Natural killer cell (primary cell): ENCODE measurements around the gene TAF1. TPM values are rescaled to one million over a fixed set of nuclear protein-coding genes. Genes with fewer than 3 reads are reported as not detected.

Experiments used
- ATAC-seq, 3 donors: fragments of 150-1000 bp in 2 of 3; fragments of 200-7000 bp in 1 of 3; cut with Tn5 transposase; 1 replicate in 1 of 3; 2 replicates in 2 of 3; pipeline ENCODE4 v1.10.0; 2021; ENCODE audit warnings: mild to moderate bottlenecking in 2 of 3, moderate library complexity in 2 of 3
- DNase-seq, 2 donors: peaks; one replicate each; pipeline versions ENCODE4 v3.0.0 to v3.0.0-alpha.2; 2013 to 2021; ENCODE audit warnings: mixed read lengths in 1 of 2
- H3K27ac ChIP-seq: one replicate; pipeline ENCODE4 v1.5.1; 2013; ENCODE audit warnings: mild to moderate bottlenecking, low read length
- H3K27me3 ChIP-seq: one replicate; pipeline ENCODE4 v1.6.1; 2013; ENCODE audit warnings: low read length; ENCODE audit not compliant: control insufficient read depth, insufficient read depth
- H3K36me3 ChIP-seq: one replicate; pipeline ENCODE4 v1.6.1; 2013; ENCODE audit warnings: low read length; ENCODE audit not compliant: control insufficient read depth, insufficient read depth
- H3K4me1 ChIP-seq: one replicate; pipeline ENCODE4 v1.6.1; 2013; ENCODE audit warnings: low read length; ENCODE audit not compliant: control insufficient read depth, insufficient read depth
- H3K4me3 ChIP-seq: one replicate; pipeline ENCODE4 v1.5.1; 2013; ENCODE audit warnings: low read length
- H3K9me3 ChIP-seq: one replicate; pipeline ENCODE4 v1.6.1; 2013; ENCODE audit warnings: low read length; ENCODE audit not compliant: control insufficient read depth, insufficient read depth
- H3K27ac Mint-ChIP-seq, 2 donors: one replicate each; pipeline ENCODE4 v1.8.0; 2022; ENCODE audit warnings: mild to moderate bottlenecking in 2 of 2, mixed read lengths in 2 of 2, moderate library complexity in 1 of 2
- H3K27me3 Mint-ChIP-seq, 2 donors: one replicate each; pipeline ENCODE4 v1.8.0; 2022; ENCODE audit warnings: low read depth in 2 of 2, mixed read lengths in 2 of 2
- H3K36me3 Mint-ChIP-seq: one replicate; pipeline ENCODE4 v1.8.0; 2022; ENCODE audit warnings: mixed read lengths
- H3K4me1 Mint-ChIP-seq, 2 donors: one replicate each; pipeline ENCODE4 v1.8.0; 2022; ENCODE audit warnings: mixed read lengths in 2 of 2
- H3K4me3 Mint-ChIP-seq: one replicate; pipeline ENCODE4 v1.8.0; 2022; ENCODE audit warnings: mild to moderate bottlenecking, moderate library complexity, mixed read lengths
- H3K9me3 Mint-ChIP-seq, 2 donors: one replicate each; pipeline ENCODE4 v1.8.0; 2022; ENCODE audit warnings: mixed read lengths in 2 of 2
- WGBS: methylation state at CpG from one replicate; pipeline ENCODE4 v1.1.7; 2013; ENCODE audit warnings: missing lambda C conversion rate; ENCODE audit not compliant: insufficient coverage; 5-methylcytosine and 5-hydroxymethylcytosine counted together
- intact Hi-C: fragments of 100-400 bp; cut with micrococcal nuclease; formaldehyde crosslinking; loops from one replicate; pipeline ENCODE4 v1.14.2; 2022
- total RNA-seq, 4 donors: library from RNA; stranded (reverse); fragments of 120-200 nt in 1 of 4; gene quantifications; one replicate each; pipeline versions ENCODE4 v1.2.3 to v1.2.4, GENCODE V29; 2013 to 2022
- TF ChIP-seq, protein P1 (sequence below): fragments of 200-600 bp; IDR thresholded peaks from one replicate; pipeline ENCODE4 v1.8.0; 2022; ENCODE audit warnings: antibody characterized with exemption

Gene TAF1
- total RNA-seq, 3 donors from 2014 or later (not counting 1 experiment from before 2014, with no cell fraction given) = 89.5 to 94.5 (median 94.2) TPM

DNA sequence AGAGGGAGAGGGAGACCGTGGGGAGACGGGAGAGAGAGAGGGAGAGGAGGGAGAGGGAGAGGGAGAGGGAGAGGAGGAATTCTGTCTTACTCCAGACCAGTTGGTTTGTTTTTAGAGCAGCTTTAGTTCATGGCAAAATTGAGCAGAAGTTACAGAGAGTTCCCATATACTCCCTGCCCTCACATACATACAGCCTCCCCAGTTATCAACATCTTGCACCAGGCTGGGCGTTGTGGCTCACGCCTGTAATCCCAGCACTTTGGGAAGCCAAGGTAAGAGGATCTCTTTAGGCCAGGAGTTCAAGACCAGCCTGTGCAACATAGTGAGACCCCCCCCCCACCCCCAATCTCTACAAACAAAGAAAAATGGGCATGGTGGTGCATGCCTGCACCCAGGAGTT, 86.9 kb downstream of the TAF1 start:
- no peak for ATAC-seq
- DNase-seq = no peak
- Mint-ChIP-seq H3K27ac (no peak overlapping the region), H3K27me3 (no peaks in the 10 kb centered on the region), H3K9me3 (no peaks in the 10 kb centered on the region), H3K36me3 (no peaks in the 10 kb centered on the region), H3K4me3 (no peak overlapping the region), H3K4me1 (peaks cover 0 to 1% of the 10 kb centered on the region in 2 donors)
- H3K27me3 ChIP-seq = no peaks in the 10 kb centered on the region
- H3K4me1 ChIP-seq = no peaks in the 10 kb centered on the region
- H3K9me3 ChIP-seq = no peaks in the 10 kb centered on the region
- TF ChIP-seq, protein P1, sequence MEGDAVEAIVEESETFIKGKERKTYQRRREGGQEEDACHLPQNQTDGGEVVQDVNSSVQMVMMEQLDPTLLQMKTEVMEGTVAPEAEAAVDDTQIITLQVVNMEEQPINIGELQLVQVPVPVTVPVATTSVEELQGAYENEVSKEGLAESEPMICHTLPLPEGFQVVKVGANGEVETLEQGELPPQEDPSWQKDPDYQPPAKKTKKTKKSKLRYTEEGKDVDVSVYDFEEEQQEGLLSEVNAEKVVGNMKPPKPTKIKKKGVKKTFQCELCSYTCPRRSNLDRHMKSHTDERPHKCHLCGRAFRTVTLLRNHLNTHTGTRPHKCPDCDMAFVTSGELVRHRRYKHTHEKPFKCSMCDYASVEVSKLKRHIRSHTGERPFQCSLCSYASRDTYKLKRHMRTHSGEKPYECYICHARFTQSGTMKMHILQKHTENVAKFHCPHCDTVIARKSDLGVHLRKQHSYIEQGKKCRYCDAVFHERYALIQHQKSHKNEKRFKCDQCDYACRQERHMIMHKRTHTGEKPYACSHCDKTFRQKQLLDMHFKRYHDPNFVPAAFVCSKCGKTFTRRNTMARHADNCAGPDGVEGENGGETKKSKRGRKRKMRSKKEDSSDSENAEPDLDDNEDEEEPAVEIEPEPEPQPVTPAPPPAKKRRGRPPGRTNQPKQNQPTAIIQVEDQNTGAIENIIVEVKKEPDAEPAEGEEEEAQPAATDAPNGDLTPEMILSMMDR = no peak
- no peak overlapping the region for H3K4me3 ChIP-seq
- intact Hi-C loops = no loop called here
- H3K36me3 ChIP-seq = peaks cover 41% of the 10 kb centered on the region
- 100% methylated on average over 3 of the region's 4 CpGs for WGBS
- H3K27ac ChIP-seq = no peak overlapping the region

DNA sequence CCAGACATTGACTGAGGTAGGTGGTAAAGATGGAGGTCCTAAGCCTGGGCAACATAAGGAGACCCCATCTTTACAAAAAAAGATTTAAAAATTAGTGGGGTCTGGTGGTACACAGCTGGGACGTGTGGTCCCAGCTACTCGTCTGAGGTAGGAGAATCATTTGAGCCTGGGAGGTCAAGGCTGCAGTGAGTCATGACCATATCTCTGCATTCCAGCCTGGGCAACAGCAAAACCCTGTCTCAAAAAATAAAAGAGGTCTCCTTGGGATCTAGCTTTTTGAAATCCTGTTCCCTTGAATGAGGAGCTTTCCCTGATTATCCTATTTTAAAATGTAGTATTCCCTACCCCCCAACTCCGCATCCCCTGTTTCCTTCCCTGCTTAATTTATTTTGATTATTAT, 88.1 kb downstream of the TAF1 start:
- ATAC-seq = no peak
- Mint-ChIP-seq H3K9me3 (no peaks in the 10 kb centered on the region), H3K27ac (no peak overlapping the region), H3K4me3 (no peak overlapping the region), H3K36me3 (no peaks in the 10 kb centered on the region), H3K27me3 (no peaks in the 10 kb centered on the region), H3K4me1 (peaks cover 0 to 4% of the 10 kb centered on the region in 2 donors)
- no peak for DNase-seq
- WGBS = 100% methylated on average over 1 of the region's 3 CpGs
- Histone ChIP-seq H3K9me3 (no peaks in the 10 kb centered on the region), H3K27me3 (no peaks in the 10 kb centered on the region), H3K27ac (no peak overlapping the region), H3K4me3 (no peak overlapping the region), H3K36me3 (peaks cover 52% of the 10 kb centered on the region), H3K4me1 (no peaks in the 10 kb centered on the region)
- TF ChIP-seq, protein P1 = no peak
- intact Hi-C loops = no loop called here

DNA sequence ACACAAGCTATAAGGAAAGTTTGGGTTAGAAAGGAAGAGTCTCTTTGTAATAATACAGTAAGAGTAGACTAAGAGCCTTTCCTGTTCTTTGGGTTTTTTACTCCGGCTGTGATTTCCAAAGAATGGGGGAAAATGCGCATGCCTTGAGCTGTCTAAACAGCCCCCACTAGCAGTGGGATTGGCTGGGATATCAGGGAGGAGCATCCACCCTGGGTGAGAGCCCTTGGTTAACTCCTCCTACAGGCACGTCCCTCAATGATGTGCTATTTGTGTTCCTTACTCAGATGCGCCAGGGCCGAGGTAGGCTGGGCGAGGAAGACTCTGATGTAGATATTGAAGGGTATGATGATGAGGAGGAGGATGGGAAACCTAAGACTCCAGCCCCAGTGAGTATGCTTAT, 92.7 kb downstream of the TAF1 start:
- Histone ChIP-seq H3K9me3 (no peaks in the 10 kb centered on the region), H3K4me1 (no peaks in the 10 kb centered on the region), H3K36me3 (peaks cover 87% of the 10 kb centered on the region), H3K4me3 (no peak overlapping the region), H3K27me3 (no peaks in the 10 kb centered on the region), H3K27ac (no peak overlapping the region)
- TF ChIP-seq, protein P1 = no peak
- H3K9me3 Mint-ChIP-seq = no peaks in the 10 kb centered on the region
- H3K27me3 Mint-ChIP-seq = peaks cover 0 to 4% of the 10 kb centered on the region in 2 donors
- intact Hi-C loops = no loop called here
- WGBS = 90% methylated on average over 5 of the region's 6 CpGs
- peaks cover 0 to 8% of the 10 kb centered on the region in 2 donors for H3K4me1 Mint-ChIP-seq
- H3K4me3 Mint-ChIP-seq = no peak overlapping the region
- no peak for DNase-seq
- no peak overlapping the region for H3K27ac Mint-ChIP-seq
- H3K36me3 Mint-ChIP-seq = peaks cover 4% of the 10 kb centered on the region
- no peak for ATAC-seq

DNA sequence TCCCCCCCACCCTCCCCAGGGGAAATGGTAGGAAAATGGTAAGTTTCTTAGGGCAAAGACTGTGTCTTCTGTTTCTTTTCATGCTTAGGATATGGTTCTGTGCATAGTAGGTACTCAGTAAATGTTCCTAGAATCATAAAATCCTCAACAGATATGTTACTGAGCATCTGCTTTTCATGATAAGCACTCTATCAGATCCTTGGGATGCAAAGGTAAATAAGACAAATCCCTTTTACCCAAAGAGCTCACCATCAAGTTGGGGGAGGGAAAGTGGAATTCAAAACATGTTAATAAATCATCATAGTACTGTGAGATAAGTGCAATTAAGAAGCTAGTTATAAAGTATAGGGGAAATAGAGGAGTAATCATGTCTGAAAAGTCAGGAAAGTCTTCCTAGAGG, 98.8 kb downstream of the TAF1 start:
- Histone ChIP-seq H3K36me3 (peaks cover 42% of the 10 kb centered on the region), H3K4me3 (no peak overlapping the region), H3K27ac (no peak overlapping the region), H3K9me3 (no peaks in the 10 kb centered on the region), H3K4me1 (no peaks in the 10 kb centered on the region), H3K27me3 (no peaks in the 10 kb centered on the region)
- Mint-ChIP-seq H3K36me3 (peaks cover 4% of the 10 kb centered on the region), H3K27ac (peak overlapping the region in 1 of 2 donors; percentile 63), H3K4me3 (no peak overlapping the region), H3K9me3 (no peaks in the 10 kb centered on the region), H3K27me3 (peaks cover 0 to 4% of the 10 kb centered on the region in 2 donors), H3K4me1 (peaks cover 0 to 4% of the 10 kb centered on the region in 2 donors)
- intact Hi-C loops = no loop called here
- ATAC-seq (no peak), DNase-seq (no peak)
- TF ChIP-seq, protein P1 = no peak
